GM18951 (cell line): Measurements from ENCODE around the gene LUZP4.
"Not testable (repeated sequence)": the region's sequence is repeated elsewhere in the genome, so short reads cannot be mapped to it uniquely, and the experiment has no call there.

Source experiments
- POLR2A ChIP-seq: IDR thresholded peaks from 4 replicates; pipeline ENCODE4 v1.6.1; 2011; ENCODE audit warnings: mild to moderate bottlenecking; ENCODE audit not compliant: insufficient read length, insufficient read depth; ENCODE audit errors: extremely low read depth
- in situ Hi-C: fragments of 300-500 bp; cut with MboI; formaldehyde crosslinking; loops from one replicate; pipeline ENCODE4 v1.12.0; 2022; ENCODE audit warnings: low sequenced_read_pairs, mixed read lengths, inconsistent platforms; ENCODE audit not compliant: unreplicated experiment

Gene LUZP4

GRCh38 chrX:115345615-115346014 is 56.1 kb downstream of the LUZP4 start:
- no peak for TF ChIP-seq POLR2A
- in situ Hi-C loops, result no loop called here

GRCh38 chrX:115346738-115347137 is 57.2 kb downstream of the LUZP4 start:
- in situ Hi-C loops, result not testable (repeated sequence)

- no peak for TF ChIP-seq POLR2A
- in situ Hi-C loops, result no loop called here
Measured at GRCh38 chrX:115348446-115349225, 59.1 kb downstream of the LUZP4 start.

GRCh38 chrX:115350711-115351381 is 61.3 kb downstream of the LUZP4 start:
- in situ Hi-C loops, result no loop called here
- no peak for TF ChIP-seq POLR2A

GRCh38 chrX:115356369-115356768 is 66.9 kb downstream of the LUZP4 start:
- TF ChIP-seq POLR2A, result no peak
- in situ Hi-C loops, result no loop called here
